SK-N-MC (cell line): ENCODE data around the gene ITGB2.

Experiments used
- EZH2 ChIP-seq: fragments of 200-600 bp; sonication (generic); IDR thresholded peaks from one replicate; pipeline ENCODE4 v1.6.1; 2017; ENCODE audit warnings: antibody characterized with exemption
- FOXP2 ChIP-seq: optimal IDR thresholded peaks from 2 replicates; pipeline ENCODE3; 2011; ENCODE audit warnings: mild to moderate bottlenecking, moderate library complexity; ENCODE audit not compliant: insufficient read depth; ENCODE audit errors: extremely low read length, control extremely low read depth
- POLR2AphosphoS5 ChIP-seq: IDR thresholded peaks from 2 replicates; pipeline ENCODE4 v1.6.1; 2012; ENCODE audit warnings: mild to moderate bottlenecking, low read depth, low read length, borderline replicate concordance

DNA sequence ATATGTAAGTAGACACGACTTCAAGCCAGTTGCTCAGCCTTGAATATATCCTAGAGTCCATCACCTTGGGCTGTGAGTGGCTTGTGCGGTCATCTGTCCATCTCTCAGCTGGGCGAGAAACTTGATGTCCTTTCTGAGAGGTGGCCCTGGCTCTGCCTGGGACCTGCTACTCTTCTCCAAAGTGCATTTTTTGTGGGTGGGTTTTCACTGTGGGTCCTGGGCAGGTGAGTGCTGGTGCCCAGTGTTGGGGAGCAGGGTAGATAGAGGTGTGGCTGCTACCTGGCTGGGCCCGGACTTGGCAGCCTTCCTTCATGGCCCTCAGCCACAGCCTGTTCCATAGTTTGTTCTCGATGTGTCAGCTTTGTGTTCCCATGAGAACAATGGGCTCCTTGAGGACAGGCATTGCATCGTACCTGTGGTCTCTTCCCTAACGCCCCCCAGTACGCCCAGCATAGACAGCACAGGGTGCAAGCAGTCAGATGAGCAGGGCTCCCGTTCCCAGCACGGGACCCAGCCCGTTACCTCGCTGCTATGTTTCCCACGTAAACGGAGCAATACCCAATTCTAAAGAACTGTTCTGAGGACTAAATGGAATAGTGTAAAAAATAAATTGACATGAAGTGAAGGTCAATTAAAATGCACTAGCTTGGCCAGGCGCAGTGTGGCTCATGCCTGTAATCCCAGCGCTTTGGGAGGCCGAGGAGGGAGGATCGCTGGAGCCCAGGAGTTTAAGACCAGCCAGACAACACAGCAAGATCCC is 18.3 kb upstream of the ITGB2 start:
- TF ChIP-seq POLR2AphosphoS5 (no peak), EZH2 (no peak), FOXP2 (no peak)
